Neural progenitor cell (in vitro differentiated cells): ENCODE measurements around the gene ZFP82.

Source experiments
- EZH2phosphoT487 ChIP-seq: fragments of 200-600 bp; sonication (generic); IDR thresholded peaks from 2 replicates; pipeline ENCODE4 v1.6.1; 2017; ENCODE audit warnings: antibody characterized with exemption
- TF ChIP-seq, protein P1 (sequence below): fragments of 200-600 bp; sonication (generic); IDR thresholded peaks from 2 replicates; pipeline ENCODE4 v1.5.1; 2017; ENCODE audit warnings: antibody characterized with exemption, mild to moderate bottlenecking

- TF ChIP-seq, protein P1, sequence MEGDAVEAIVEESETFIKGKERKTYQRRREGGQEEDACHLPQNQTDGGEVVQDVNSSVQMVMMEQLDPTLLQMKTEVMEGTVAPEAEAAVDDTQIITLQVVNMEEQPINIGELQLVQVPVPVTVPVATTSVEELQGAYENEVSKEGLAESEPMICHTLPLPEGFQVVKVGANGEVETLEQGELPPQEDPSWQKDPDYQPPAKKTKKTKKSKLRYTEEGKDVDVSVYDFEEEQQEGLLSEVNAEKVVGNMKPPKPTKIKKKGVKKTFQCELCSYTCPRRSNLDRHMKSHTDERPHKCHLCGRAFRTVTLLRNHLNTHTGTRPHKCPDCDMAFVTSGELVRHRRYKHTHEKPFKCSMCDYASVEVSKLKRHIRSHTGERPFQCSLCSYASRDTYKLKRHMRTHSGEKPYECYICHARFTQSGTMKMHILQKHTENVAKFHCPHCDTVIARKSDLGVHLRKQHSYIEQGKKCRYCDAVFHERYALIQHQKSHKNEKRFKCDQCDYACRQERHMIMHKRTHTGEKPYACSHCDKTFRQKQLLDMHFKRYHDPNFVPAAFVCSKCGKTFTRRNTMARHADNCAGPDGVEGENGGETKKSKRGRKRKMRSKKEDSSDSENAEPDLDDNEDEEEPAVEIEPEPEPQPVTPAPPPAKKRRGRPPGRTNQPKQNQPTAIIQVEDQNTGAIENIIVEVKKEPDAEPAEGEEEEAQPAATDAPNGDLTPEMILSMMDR, result no peak
- no peak for TF ChIP-seq EZH2phosphoT487
Observed at GRCh38 chr19:36401475-36401874, 17.0 kb downstream of the ZFP82 start.
